HepG2 (cell line): Measurements from ENCODE around the gene STK36. TPM values are rescaled to one million over a fixed set of nuclear protein-coding genes. Genes with fewer than 3 reads are reported as not detected.

Source experiments
- DMAP1 ChIP-seq: IDR thresholded peaks from 2 replicates; pipeline ENCODE4 v1.6.1; 2016
- FOSL2 ChIP-seq: sonication (generic); formaldehyde crosslinking; IDR thresholded peaks from 2 replicates; pipeline ENCODE4 v1.4.0; 2020; ENCODE audit warnings: missing genetic modification reagents
- HDAC6 ChIP-seq: fragments of 200-600 bp; sonication (generic); IDR thresholded peaks from 2 replicates; pipeline ENCODE4 v1.7.0; 2017; ENCODE audit warnings: mild to moderate bottlenecking, antibody characterized with exemption, low read length, low read depth
- JARID2 ChIP-seq: sonication (generic); formaldehyde crosslinking; IDR thresholded peaks from 2 replicates; pipeline ENCODE4 v1.8.1; 2023; ENCODE audit warnings: missing genetic modification reagents, inconsistent platforms; ENCODE audit not compliant: insufficient replicate concordance
- KMT2A ChIP-seq: sonication (generic); formaldehyde crosslinking; IDR thresholded peaks from 2 replicates; pipeline ENCODE4 v1.4.0; 2020; ENCODE audit warnings: missing genetic modification reagents
- NBN ChIP-seq: fragments of 450-650 bp; conservative IDR thresholded peaks from 2 replicates; pipeline ENCODE4 v1.6.1; 2017
- NKX3-1 ChIP-seq: sonication (generic); formaldehyde crosslinking; IDR thresholded peaks from 2 replicates; pipeline ENCODE4 v1.5.0; 2020; ENCODE audit warnings: missing genetic modification reagents
- NRL ChIP-seq: sonication (generic); formaldehyde crosslinking; IDR thresholded peaks from 2 replicates; pipeline ENCODE4 v1.5.0; 2020; ENCODE audit warnings: missing genetic modification reagents, mild to moderate bottlenecking, moderate library complexity, borderline replicate concordance
- PHF5A ChIP-seq: IDR thresholded peaks from one replicate; pipeline ENCODE4 v1.6.1; 2018; ENCODE audit warnings: low read depth, missing genetic modification reagents; ENCODE audit not compliant: unreplicated experiment
- PITX1 ChIP-seq: sonication (generic); formaldehyde crosslinking; IDR thresholded peaks from 2 replicates; pipeline ENCODE4 v1.5.1; 2020; ENCODE audit warnings: mild to moderate bottlenecking, missing genetic modification reagents
- POGK ChIP-seq: sonication (generic); formaldehyde crosslinking; conservative IDR thresholded peaks from 2 replicates; pipeline ENCODE4 v1.8.0; 2022; ENCODE audit warnings: mild to moderate bottlenecking, moderate library complexity, missing genetic modification reagents
- SP2 ChIP-seq: sonication (generic); formaldehyde crosslinking; IDR thresholded peaks from 2 replicates; pipeline ENCODE4 v1.5.1; 2020; ENCODE audit warnings: mild to moderate bottlenecking, missing genetic modification reagents
- TBL1XR1 ChIP-seq: fragments of 150-350 bp; IDR thresholded peaks from 2 replicates; pipeline ENCODE4 v1.6.1; 2014; ENCODE audit warnings: borderline replicate concordance, low read length; ENCODE audit not compliant: partially characterized antibody
- TIGD3 ChIP-seq: sonication (generic); formaldehyde crosslinking; IDR thresholded peaks from 2 replicates; pipeline ENCODE4 v1.5.1; 2020; ENCODE audit warnings: mild to moderate bottlenecking, missing genetic modification reagents, borderline replicate concordance
- ZFP36 ChIP-seq: fragments of 150-350 bp; IDR thresholded peaks from 2 replicates; pipeline ENCODE4 v1.6.1; 2018; ENCODE audit warnings: borderline replicate concordance, low read length, low read depth; ENCODE audit not compliant: partially characterized antibody
- ZFP91 ChIP-seq: sonication (generic); formaldehyde crosslinking; IDR thresholded peaks from 2 replicates; pipeline ENCODE4 v1.9.0; 2022; ENCODE audit warnings: missing genetic modification reagents, mild to moderate bottlenecking, borderline replicate concordance
- ZNF20 ChIP-seq: sonication (generic); formaldehyde crosslinking; IDR thresholded peaks from 2 replicates; pipeline ENCODE4 v1.4.0; 2020; ENCODE audit warnings: mild to moderate bottlenecking, moderate library complexity, missing genetic modification reagents
- ZNF614 ChIP-seq: IDR thresholded peaks from 2 replicates; pipeline ENCODE4 v1.6.1; 2018; ENCODE audit warnings: missing biosample characterization, missing genetic modification reagents, inconsistent platforms, borderline replicate concordance
- ZNF790 ChIP-seq: sonication (generic); formaldehyde crosslinking; IDR thresholded peaks from 2 replicates; pipeline ENCODE4 v1.8.0; 2022; ENCODE audit warnings: missing genetic modification reagents, mild to moderate bottlenecking, borderline replicate concordance
- ZSCAN29 ChIP-seq: sonication (generic); formaldehyde crosslinking; conservative IDR thresholded peaks from 2 replicates; pipeline ENCODE4 v1.4.0; 2020; ENCODE audit warnings: mild to moderate bottlenecking, missing genetic modification reagents
- polyA plus RNA-seq, 8 experiments: library from polyadenylated mRNA; depleted of rRNA in 3 of 8; stranded (reverse) in 7 of 8; unstranded in 1 of 8; fragments of >200 nt; fragmentation: Illumina TruSeq in 4 of 8; extraction: Trizol in 4 of 8; gene quantifications; 2 replicates each; pipeline versions ENCODE4 v1.2.1 to v1.2.3, GENCODE V29; 2011 to 2016; ENCODE audit warnings: low read depth in 4 of 8, missing spikeins in 1 of 8, mixed read lengths in 1 of 8; ENCODE audit not compliant: insufficient read depth in 1 of 8
- total RNA-seq, 5 experiments: library from RNA; depleted of rRNA; stranded (reverse); fragments of >200 nt; fragmentation: Illumina TruSeq; extraction: Trizol; gene quantifications; 2 replicates each; pipeline ENCODE4 v1.2.3, GENCODE V29; 2016; ENCODE audit warnings: low read depth in 1 of 5
- TF ChIP-seq, protein P1 (sequence below): sonication (generic); formaldehyde crosslinking; IDR thresholded peaks from 2 replicates; pipeline ENCODE4 v1.5.0; 2020; ENCODE audit warnings: missing genetic modification reagents
- TF ChIP-seq, protein P2 (sequence below): conservative IDR thresholded peaks from 2 replicates; pipeline ENCODE4 v1.6.1; 2018; ENCODE audit warnings: missing genetic modification reagents

The STK36 gene
- total and polyA plus RNA-seq, 2 of the 13 experiments (the other 11 are each of a cell fraction or from before 2014, with no cell fraction given): 45.9 to 83.5 TPM

- TF ChIP-seq POGK (CRISPR knock-in tag) (peak; percentile 26; the same call in 1 of the 2 replicates), JARID2 (CRISPR knock-in tag) (no peak), ZNF614 (no peak; the same call in 1 of the 2 replicates), ZNF20 (CRISPR knock-in tag) (0 out of 2 replicates have a peak, but pooled peaks have one; percentile 50), PITX1 (peak; percentile 29), ZFP36 (no peak), SP2 (CRISPR knock-in tag) (0 out of 2 replicates have a peak, but pooled peaks have one; percentile 1), ZNF790 (CRISPR knock-in tag) (no peak), FOSL2 (CRISPR knock-in tag) (peak; percentile 53), ZFP91 (CRISPR knock-in tag) (peak; percentile 85), TBL1XR1 (no peak), KMT2A (CRISPR knock-in tag) (peak; percentile 84; the same call in 1 of the 2 replicates), NKX3-1 (CRISPR knock-in tag) (peak; percentile 86), PHF5A (no peak), HDAC6 (no peak), NRL (peak; percentile 48), ZSCAN29 (CRISPR knock-in tag) (peak; percentile 87), NBN (no peak), DMAP1 (CRISPR knock-in tag) (peak; percentile 97), TIGD3 (no peak)
- TF ChIP-seq, protein P1, sequence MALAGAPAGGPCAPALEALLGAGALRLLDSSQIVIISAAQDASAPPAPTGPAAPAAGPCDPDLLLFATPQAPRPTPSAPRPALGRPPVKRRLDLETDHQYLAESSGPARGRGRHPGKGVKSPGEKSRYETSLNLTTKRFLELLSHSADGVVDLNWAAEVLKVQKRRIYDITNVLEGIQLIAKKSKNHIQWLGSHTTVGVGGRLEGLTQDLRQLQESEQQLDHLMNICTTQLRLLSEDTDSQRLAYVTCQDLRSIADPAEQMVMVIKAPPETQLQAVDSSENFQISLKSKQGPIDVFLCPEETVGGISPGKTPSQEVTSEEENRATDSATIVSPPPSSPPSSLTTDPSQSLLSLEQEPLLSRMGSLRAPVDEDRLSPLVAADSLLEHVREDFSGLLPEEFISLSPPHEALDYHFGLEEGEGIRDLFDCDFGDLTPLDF (CRISPR knock-in tag): peak; percentile 79
- TF ChIP-seq, protein P2, sequence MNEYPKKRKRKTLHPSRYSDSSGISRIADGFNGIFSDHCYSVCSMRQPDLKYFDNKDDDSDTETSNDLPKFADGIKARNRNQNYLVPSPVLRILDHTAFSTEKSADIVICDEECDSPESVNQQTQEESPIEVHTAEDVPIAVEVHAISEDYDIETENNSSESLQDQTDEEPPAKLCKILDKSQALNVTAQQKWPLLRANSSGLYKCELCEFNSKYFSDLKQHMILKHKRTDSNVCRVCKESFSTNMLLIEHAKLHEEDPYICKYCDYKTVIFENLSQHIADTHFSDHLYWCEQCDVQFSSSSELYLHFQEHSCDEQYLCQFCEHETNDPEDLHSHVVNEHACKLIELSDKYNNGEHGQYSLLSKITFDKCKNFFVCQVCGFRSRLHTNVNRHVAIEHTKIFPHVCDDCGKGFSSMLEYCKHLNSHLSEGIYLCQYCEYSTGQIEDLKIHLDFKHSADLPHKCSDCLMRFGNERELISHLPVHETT (CRISPR knock-in tag): no peak
These were observed 12.5 kb upstream of the STK36 start, which contains the start of the genes BCS1L and ZNF142 (continued) for GRCh38 chr2:218659258-218659987.
